GM18873 (cell line): ENCODE results near the gene TMEM145.

ENCODE experiments used
- ATAC-seq: cut with Tn5 transposase; IDR thresholded peaks from one replicate; pipeline ENCODE4 v1.9.1; 2021; ENCODE audit warnings: mild to moderate bottlenecking, moderate library complexity, moderate number of reproducible peaks; ENCODE audit not compliant: unreplicated experiment, low FRiP score

Gene TMEM145

GRCh38 chr19:42277821-42278451 lies 35.2 kb upstream of the TMEM145 start:
- ATAC-seq, result no peak

- no peak for ATAC-seq
Measured at GRCh38 chr19:42278452-42279154, 34.5 kb upstream of the TMEM145 start.

DNA sequence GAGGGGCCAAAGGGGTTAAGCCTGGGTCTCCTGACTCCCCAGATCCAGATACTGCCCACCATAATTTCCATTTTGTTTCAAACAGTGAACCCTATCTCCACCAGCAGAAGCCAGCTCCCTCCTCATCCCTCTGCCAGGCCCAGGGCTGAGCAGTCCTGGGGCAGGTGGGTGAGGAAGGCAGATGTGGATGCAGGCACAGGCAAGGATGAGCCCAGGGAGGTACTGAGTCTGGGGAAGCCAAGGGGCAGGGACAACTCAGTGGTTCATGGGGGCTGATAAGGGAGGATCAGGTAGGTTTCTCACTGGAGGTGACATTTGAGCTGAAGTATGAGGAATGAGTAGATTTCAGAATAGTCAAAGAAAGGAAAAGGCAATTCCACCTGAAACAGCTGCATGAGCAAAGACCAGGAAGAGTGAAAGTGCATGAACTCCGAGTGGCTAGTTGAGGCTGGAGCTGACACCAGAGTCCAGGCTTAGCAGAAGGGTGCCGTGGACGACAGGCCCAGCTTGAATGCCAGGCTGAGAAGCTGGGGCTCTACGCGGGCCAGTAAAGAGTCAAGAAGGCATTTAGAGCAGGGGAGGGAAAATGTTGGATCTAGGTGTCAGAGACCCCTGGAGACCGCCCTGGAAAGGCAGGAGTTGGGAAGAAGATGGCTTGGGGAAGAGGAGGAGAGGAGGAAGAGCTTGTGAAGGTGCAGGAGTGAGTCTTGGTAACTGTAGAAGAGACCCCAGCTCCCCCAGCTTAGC lies 33.8 kb upstream of the TMEM145 start:
- ATAC-seq, result no peak

DNA sequence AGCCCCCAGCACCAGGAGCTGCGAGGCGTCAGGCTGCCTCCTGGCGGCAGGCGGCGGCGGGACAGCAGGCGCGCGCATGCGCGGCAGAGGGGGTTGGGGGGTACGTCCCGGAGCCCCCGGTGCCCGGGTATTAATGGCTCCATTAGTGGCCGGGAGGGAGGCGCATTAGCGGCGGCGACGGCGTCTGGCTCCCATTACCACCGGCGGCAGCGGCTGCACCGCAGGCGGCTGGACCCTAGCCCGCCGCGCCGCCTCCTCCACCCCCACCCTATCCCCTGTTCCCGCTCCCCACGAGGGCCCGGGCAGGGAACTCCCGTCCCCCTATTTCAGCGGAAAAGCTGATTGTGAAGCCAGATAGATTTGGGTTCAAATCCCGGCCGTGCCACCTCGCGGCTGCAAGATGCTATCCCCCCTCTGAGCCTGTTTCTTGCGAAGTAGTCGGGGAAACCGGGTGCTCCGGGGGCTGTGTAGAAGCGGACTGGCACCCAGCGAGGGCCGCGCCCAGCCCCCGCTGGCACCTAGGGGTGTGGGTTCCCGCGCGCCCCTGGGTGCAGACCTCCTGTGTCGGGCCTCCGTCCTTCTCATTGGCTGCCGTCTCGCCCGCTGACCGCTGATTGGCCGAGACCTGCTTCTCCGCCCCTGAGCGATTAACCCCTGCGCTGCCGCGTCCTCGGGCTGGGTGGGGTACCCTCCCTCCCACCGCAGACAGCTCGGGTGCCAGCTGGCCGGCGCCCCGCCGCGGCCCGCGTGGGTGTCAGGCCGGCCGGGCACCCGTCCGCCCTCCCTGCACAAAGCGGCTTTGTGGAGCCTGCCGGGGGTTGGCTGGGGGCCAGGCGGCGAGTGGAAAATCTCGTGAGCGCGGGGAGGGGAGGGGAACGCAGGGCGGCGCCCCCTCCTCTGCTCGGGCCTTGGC lies 33.0 kb upstream of the TMEM145 start:
- ATAC-seq, result peak; percentile 32

DNA sequence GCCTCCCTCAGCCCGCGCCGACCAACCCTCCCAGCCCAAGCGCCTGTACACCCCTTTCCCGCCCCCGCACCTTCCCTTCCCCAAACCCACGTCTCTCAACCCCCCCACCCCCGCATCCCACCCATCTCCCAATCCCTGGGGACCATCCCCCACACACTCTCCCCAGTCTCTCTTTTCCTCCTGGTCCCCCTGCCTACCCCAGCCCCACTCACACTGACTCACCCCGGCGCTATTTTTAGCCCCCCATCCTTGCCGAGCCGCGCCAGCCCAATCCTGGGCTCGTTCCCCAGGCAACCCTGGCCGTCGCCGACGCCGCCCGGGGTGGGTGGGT lies 32.3 kb upstream of the TMEM145 start:
- ATAC-seq, result no peak

DNA sequence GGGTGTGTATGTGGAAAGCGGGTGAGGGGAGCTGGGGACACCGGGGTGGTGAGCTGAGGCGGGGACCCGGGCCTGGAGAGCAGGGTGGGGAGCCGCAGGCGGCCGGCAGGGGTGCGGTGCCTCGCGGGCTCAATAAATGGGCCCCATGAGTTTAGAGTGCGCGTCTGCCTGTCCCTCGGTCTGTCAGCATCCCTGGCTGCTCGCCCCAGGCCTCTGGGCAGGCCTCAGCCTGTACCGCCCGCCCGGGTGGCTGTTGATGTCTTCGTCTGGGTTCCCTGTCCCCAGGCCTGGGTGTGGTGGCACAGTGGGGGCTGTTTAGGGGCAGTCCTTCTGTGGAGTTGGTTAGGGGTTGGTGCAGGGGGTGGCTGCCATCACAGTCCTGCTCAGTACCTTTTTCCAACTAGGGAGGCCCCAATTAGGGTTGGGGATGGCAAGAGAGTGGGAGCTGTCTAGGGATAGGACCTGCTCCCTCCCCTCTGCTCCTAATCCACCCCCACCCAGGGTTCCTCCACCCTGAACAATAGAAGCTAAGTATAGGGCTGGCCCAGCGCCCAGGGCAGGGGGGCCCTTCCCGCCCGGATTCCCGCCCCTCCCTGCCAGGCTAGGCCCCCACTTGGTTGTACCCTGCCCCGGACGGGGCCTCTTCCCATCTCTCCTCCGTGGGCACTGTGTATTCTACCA lies 31.8 kb upstream of the TMEM145 start:
- ATAC-seq, result no peak

DNA sequence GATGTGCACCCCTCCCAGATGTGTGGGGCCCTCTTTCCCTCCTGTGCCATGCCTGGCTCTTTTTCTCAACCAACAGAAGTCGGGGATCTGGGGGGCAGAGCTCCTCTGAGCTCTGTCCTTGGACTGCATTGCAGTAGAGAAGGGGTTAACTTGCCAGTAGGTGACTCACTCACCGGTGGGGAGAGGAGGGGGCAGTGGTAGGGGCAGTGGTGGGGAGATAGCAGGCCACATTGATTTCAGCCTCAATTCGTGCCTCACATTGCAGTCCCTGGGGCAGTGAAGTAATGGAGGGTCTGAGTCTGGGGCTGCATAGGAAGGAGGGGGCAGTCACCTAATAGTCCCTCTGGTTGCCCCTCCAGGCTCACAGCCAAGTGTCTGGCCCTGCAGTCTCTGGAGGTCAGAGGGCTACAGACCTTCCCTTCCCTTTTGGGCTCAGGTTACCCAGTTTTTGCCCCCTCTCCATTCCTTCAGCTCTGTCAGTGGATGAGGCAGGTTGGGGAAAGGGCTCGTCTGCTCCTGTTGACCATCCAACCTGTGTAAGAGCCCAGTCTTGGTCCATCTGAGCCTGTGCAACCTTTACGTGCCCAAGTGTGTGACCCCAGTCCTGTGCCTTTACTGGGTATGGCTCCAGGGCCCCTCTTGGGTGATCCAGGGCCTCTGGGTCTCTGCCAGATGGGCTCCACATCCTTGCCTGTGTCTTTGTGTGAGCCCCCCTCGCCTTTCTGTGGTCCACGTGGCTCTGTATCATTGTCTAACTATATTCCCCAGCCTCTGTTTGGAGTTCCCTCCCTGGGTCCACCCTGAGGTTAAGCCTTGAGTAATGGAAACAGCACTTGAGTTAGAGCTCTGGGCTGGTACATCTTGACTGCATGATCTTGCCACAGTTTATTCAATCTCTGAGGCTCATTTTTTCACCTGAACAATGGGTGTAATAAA lies 31.0 kb upstream of the TMEM145 start:
- no peak for ATAC-seq

- no peak for ATAC-seq
Measured at GRCh38 chr19:42282819-42283187, 30.3 kb upstream of the TMEM145 start.

GRCh38 chr19:42283188-42284065 lies 29.7 kb upstream of the TMEM145 start:
- peak; percentile 31 for ATAC-seq

DNA sequence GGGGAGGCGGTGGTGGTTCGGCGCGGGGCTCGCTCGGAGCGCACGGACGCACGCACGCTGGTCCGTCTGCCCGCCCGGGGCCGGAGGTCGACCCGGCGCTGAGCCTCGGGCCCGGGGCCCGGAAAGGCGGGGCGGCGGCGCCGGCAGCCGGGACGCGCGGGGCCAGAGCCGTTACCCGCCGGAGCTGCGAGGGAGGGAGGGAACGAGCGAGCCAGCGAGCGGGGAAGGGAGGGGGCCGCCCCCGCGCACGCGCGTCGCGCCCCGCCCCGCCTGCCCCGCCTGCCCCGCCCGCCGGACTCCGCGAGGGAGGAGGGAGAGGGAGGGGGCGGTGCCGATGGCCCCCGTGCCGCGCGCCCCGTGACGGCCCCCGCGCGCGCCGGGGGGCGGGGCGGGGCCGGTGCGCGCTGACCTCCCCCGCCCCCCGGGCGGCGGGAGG lies 29.0 kb upstream of the TMEM145 start:
- peak; percentile 8 for ATAC-seq

GRCh38 chr19:42284591-42285341 lies 28.3 kb upstream of the TMEM145 start:
- no peak for ATAC-seq

GRCh38 chr19:42285541-42285941 lies 27.6 kb upstream of the TMEM145 start:
- ATAC-seq, result no peak

GRCh38 chr19:42285988-42286348 lies 27.1 kb upstream of the TMEM145 start:
- ATAC-seq, result no peak

DNA sequence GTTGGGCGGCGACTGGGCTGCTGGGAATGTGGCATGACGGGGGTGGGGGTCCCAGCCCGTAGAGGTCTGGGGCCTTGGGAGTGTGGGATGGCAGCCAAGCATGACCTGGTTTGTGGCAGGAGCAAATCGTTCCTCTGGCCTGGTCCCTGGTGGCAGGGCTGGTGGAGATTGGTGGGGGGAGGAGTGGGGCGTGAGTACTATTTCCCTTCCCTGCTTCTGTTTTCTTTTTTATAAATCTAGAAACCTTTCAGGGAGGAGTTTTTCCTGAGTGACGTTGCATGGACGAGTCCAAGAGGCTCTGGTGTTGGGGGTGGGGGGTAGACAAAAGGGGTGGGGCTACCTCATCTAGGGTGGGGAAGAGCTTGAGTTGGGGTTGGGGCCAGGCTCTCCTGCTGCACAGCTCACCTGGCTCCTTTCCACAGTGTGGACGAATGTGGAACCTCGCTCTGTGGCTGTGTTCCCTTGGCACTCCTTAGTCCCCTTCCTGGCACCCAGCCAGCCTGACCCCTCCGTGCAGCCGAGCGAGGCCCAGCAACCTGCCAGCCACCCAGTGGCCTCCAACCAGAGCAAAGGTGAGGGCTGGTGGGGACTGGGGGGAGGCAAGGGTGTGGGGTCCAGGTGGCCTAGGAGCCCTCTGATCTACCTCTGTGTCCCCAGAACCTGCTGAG lies 26.6 kb upstream of the TMEM145 start:
- no peak for ATAC-seq

DNA sequence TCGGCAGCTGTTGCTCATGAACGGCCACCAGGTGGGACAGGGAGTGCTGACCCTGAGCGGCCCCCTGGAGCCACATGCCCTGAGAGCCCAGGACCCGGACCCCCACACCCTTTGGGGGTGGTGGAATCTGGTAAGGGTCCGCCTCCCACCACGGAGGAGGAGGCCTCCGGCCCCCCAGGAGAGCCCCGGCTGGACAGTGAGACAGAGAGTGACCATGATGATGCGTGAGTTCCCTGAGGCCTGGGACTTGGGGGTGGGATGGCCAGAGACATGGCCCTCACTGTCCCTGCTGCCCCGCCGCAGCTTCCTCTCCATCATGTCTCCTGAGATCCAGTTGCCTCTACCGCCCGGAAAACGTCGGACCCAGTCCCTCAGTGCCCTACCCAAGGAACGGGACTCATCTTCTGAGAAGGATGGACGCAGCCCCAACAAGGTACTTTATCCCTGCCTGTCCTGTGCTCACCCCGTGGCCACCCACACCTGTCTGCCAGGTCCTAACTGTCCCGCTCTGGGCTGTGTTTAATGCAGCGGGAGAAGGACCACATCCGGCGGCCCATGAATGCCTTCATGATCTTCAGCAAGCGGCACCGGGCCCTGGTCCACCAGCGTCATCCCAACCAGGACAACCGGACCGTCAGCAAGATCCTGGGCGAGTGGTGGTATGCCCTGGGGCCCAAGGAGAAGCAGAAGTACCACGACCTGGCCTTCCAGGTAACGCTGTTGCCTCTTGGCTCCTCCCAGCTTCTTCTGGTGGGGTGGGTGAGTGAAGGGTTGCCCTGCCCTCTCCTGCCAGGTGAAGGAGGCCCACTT lies 25.9 kb upstream of the TMEM145 start:
- ATAC-seq, result no peak

DNA sequence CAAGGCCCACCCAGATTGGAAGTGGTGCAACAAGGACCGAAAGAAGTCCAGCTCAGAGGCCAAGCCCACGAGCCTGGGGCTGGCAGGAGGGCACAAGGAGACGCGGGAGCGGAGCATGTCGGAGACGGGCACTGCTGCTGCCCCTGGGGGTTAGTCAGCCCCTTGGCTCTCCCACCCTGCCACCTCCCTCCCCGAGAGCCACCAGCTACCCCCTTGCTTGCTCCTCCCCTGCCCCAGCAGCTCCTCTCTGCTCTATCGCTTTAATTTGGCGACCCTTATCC lies 25.3 kb upstream of the TMEM145 start:
- no peak for ATAC-seq
